Smooth muscle cell of the brain vasculature (primary cell): Measurements from ENCODE around the gene RCN2.
"Not testable (repeated sequence)": the region's sequence is repeated elsewhere in the genome, so short reads cannot be mapped to it uniquely, and the experiment has no call there.

Experiments
- DNase-seq: peaks from one replicate; pipeline ENCODE4 v3.0.0-alpha.2; 2012; ENCODE audit warnings: low read depth, low spot score

Gene RCN2

DNA sequence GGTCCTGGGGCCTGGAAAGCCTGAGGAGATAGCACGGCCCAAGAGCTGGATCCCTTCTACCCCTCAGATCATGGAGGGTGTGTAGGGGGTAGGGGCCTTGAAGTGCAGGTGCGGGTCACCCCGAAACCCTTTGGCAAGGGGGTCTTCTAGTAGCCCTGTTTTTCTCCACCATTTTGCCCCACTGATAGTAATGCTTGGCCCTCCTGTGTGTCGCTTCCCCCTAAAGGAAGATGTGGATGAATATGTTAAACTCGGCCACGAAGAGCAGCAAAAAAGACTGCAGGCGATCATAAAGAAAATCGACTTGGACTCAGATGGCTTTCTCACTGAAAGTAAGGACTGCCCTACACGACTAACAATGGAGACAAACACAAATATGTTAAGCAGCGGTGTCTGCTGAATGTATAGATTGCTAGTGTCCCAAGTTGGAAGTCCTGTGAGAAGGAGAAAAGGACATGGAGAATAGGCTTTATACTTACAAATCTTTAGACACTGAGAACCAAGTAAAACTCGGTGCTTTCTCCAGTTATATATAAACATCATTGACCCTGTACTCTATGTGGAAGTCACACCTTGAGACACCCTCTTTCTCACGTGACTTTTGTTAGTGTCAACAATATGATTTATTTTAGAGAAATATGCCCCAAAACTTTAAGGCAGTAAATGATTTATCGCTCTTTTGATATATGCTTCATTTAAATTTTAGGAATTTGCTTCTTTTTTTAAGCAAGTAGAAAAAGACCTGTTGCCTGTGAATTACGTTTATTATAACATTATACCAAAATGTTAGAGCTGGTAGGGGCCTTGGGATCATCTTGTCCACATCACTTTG, 802 bp downstream of the RCN2 start:
- DNase-seq = no peak

DNA sequence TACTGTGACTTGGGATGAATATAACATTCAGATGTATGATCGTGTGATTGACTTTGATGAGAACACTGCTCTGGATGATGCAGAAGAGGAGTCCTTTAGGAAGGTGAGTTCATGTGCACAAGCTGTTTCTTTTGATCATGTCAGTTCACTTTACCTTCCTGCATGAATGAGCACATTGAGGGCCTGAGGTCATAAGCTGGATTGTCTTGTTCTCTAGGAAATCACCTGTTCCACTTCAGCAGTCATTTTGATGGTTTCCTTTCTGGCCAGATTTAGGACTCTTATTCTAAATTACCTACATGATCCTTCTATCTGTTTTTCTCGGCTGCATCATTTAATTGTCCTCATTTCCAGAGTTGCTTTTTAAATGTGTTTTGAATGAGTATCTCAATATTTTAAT, 4.1 kb downstream of the RCN2 start:
- no peak for DNase-seq

DNA sequence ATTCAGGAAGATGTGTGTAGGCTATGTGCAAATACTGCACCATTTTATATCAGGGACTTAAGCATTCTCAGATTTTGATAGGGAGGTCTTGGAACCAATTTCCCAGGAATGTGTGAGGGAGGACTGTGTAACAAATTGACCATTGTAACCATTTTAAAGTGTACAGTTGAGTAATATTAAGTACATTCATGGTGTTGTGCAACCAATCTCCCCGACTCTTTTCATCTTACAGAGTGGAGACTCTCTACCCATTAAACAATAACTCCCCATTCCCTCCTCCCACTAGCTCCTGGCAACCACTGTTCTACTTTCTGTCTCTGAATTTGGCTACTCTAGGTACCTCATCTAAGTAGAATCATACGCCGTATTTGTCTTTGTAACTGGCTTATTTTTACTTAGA, 5.1 kb downstream of the RCN2 start:
- no peak for DNase-seq

DNA sequence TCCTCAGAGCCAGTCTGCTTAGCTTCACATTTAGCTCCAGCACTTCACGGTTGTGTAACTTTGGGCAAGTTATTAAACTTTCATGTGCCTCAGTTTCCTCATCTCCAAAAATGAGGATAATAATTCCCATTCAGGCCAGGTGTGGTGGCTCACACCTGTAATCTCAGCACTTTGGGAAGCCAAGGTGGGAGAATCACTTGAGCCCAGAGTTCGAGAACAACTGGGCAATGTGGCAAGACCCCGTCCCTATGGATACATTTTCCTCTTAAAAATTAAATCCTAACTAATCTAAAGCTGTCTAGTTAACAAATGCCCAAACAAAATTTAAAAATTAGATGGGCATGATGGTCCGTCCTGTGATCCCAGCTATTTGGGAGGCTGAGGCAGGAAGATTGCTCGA, 7.2 kb downstream of the RCN2 start:
- no peak for DNase-seq

DNA sequence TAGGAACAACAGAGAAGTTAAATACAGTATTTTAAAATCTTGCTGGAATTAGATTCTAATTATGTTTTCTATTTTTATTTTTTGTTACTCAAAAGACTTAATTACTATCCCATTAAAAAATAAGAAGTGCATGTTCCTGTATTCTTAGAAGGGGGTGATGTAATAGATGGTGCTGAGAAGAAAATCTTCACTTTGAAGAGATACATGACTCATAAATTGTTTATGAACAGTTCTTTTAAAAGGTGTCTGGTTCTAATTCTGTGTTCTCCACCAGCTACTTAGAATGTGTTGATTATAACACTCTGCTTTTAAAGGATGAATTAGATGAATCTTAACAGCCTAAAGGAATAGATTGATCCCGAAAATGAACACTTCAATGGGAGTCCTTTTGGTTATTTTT, 8.2 kb downstream of the RCN2 start:
- DNase-seq = no peak

DNA sequence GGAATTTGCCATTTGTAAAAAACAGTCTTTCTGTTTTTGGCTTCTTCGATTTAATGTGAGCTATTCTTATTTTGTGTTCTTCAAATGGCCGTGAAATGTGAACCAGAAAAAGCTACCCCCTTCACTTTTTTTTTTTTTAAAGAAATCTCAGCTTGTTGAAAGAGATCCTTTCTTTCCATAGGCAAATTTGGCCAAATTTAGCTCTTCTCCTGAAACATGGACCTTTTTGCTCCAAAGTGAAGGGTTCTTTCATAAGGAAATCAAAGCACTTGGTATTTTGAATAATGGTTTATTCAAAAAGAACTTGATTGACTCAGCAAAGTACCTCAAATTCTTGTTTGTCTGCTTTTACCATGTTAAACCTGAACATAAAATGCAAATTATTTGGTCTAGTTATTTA, 10.1 kb downstream of the RCN2 start:
- no peak for DNase-seq

DNA sequence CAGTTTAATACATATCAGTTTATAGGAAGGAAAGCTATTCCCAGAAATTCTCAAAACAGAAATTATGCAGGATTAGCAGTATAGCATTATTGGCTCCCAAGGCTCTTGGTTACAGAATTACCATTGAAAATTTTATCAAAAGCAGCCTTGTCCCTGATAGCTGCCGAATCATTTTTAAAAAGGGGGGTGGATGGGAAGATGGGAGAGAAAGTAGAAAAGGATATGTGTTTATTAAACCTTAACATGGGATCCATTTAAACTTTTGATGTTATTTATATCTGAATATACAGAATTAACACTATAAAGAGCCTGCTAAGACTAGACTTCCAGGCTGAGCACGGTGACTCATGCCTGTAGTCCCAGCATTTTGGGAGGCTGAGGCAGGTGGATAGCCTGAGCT, 10.8 kb downstream of the RCN2 start:
- DNase-seq = no peak

DNA sequence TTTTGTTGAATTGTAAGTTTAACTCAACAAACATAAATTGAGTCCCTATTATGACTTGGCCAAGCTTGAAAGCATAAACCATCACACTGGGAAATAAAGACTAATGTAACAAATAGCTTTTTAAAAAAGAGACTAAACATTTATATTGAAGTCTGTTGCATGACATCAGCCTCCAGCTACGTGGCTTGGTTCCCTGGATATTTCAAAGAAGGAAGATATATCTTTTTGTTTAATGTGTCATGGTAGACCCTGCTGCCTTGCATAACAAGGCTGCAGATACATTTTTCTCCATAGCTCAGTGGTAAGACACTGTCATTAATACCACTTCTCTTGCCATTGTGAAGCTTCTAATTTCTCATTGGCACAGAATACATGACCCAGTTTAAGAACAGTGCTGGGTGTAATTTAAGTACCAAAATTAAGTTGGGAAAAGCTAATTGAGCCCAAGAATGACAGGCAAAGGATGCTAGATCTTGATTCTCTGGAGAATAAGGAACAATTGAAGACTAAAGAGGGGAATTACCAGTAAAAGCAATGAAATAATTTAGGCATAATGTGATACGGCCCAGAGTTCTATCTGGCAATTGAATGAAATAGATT, 14.0 kb downstream of the RCN2 start:
- DNase-seq = no peak

DNA sequence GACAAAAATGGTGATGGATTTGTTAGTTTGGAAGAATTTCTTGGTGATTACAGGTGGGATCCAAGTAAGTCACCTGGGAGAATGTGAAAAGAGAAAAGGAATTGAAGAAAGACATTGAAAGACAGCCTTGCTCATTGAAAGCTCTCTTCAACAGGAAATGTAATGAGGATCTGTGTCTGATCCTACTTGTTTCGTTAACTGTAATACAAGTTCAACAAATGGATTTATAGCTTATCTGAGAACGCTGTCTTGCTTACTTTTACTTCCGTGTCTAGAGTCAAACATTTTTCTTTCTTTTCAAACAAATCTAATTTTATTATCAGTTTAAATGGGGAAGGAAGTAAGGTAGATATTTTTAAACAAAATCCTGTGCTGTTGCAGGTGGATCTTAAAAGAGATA, 15.9 kb downstream of the RCN2 start:
- DNase-seq = no peak

DNA sequence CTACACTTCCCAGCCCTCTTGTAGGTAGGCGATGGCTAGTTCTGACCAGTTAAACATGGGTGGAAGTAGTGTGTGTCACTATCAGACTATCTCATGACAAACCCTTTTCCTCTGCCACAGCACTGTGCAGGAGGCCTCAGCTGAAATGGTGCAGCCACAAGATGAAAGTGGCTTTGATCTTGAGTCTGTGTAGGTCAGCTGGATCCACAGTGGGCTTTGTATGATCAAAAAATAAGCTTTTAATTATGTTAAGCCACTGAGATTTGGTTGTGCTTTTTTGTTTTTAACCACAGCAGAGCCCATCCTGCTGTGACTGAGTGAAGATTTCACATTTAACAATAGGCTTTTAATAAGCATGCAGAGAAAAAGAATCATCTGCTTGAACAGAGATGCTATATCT, 19.7 kb downstream of the RCN2 start:
- DNase-seq = no peak

DNA sequence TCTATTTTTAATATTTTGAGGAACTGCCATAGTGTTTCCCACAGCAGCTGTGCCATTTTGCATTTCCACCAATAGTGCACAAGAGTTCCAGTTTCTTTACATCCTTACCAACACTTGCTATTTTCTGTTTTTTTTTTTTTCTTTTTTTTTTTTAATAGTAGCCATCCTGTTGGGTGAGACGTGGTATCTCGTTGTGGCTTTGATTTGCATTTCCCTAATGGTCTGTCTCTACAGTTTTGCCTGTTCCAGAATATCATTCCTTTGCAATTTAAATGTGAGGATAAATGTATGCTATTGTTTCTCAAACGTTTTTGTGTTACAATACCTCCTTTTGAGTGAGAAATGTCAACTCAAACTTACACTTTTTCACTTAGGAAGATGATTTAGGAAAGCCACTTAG, 22.4 kb downstream of the RCN2 start:
- DNase-seq = no peak

DNA sequence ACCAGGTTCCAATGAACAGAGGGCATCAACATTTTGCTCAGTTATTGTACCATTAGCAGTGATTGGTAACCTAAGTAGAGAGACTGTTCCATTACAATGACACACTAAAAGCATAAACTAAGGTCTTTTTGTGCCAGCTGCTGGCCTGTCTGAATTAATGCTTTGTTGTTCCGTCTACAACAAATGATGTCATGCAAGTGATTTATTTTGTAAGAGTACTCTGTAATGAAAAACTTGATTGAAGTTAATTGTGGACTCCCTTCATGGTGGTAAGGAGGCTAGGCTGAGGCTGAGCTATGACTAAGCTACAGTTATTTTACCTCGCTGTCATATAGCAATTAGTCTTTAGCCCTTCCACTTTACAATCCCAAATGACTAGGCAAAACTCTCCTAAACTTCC, 23.2 kb downstream of the RCN2 start:
- DNase-seq = no peak

DNA sequence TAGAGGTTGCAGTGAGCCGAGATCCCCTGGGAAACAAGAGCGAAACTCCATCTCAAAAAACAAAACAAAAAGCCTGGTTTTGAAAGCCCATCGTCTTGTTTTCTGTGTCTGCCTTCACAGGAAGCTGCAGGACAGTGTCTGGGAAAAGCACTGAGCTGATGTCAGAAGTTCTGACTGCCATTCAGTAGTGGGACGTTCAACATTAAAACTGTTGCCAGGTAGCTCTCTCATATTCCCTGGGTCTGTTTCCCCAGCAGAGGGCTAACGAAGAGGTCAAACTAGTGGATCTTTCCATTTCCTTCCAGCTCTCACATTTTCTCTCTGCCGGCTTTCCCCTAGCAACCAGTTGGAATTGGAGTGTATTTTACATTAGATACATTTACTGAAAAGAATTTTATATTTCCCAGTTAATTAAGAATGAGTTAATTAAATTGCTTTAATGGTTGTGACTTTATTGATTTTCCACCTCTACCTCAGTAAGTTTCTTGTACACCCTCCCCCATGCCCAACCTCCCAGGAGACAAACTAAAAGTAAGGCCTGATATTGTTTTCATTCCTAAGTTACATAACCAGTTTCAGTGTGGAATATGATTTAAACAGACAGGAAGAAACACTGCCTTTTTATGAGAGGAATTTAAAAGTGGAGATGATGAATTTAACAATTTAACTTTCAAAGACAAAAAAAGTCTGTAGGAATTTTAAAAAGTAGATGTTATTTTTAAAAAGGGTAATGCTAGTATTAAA, 29.9 kb downstream of the RCN2 start:
- no peak for DNase-seq

DNA sequence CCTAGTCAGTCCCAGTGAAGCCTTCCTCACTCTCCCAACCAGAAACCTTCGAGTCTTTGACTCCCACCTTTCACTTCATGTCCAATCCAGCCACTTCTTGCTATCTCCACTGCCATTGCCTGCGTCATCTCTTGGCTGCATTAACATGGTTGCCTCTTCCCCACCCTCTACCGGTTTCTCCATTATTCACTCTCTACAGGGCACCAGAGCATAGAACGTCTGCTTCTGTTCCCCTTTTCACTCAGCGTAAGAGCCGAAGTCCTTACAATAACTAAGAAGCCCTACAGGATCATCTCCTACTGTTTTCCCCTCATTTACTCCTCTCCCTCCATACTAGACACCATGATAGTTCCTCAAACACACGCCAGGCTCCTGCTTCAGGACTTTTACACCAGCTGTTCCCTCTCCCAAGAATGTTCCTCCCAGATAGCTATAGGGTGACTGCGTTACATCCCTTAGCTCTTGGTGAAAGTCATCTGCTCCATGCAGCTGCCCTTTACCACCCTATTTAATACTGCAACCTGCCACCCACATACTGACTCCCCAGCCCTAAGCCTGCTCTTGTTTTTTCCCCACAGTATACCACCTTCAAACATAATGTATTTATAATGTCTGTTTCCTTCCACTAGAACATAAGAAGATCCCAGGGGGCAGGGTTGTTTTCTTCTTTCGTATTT, 30.9 kb downstream of the RCN2 start:
- DNase-seq = no peak

DNA sequence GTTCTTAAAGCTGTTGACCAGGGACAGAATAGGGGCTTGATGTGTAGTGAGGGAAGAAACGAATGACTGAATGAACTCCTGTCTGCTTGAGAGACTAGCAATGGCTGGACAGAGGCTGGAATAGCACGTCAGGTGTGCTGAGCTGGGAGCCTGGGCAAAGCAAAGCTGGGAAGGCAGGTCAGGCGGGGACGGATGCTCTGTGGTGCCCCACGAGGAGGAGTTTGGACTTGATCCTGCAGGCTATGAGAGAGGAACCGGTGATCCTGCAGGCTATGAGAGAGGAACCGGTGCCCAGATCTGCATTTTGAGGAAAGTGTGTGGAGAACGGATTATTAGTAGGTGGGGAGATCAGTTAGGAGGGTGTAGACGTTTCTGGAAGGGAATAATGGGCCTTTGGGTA, 32.0 kb downstream of the RCN2 start:
- DNase-seq = no peak

DNA sequence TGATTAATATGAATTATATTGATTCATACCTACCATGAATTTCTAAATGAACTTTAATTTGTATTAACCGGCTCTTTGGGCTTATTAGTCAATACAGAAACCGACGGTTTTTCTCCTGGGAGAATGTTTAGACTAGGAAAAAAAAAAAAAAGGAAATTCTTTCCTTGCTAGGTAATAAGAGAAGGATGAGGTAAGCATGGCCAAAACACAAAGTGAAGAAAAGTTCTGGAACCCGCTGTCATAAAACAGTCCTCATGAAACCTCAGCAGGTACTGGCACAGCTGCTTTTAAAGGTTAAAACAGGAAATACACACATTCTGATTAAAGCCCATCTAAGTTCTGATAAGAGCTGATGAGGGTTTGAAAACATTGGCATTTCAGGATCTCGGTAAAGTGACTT, 32.6 kb downstream of the RCN2 start:
- DNase-seq = no peak

DNA sequence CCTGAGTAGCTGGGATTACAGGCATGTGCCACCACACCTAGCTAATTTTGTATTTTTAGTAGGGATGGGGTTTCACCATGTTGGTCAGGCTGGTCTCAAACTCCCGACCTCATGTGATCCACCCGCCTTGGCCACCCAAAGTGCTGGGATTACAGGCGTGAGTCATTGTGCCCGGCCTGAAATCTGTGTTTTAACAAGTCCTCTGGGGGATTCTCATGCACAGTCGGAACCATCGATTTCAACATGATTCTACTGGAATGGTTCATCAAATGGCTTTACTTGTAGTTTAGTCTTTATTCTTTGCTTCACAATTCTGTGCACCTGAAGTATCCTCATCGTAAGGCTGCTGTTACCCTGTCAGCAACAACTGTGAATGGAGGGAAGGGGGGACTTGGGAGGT, 34.5 kb downstream of the RCN2 start:
- DNase-seq = not testable (repeated sequence)

DNA sequence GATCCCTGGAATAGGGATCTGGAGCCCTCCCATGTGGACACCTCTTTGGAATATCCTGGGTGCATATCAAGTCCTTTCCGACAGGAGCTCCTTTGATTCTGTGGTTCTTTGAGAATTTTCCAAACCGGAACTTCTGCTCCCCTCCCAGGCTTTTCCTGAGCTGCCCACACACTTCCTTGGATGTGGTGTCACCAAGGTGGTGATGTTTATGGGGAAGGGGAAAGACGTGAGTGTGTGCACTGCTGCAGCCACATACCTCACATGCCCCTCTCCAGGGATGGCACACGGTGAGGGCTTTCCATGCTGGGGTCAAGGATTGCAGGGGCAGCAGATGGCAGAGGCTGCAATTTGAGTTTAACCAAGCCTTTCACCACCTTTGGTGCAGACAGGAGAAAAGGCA, 35.5 kb downstream of the RCN2 start:
- DNase-seq = no peak

DNA sequence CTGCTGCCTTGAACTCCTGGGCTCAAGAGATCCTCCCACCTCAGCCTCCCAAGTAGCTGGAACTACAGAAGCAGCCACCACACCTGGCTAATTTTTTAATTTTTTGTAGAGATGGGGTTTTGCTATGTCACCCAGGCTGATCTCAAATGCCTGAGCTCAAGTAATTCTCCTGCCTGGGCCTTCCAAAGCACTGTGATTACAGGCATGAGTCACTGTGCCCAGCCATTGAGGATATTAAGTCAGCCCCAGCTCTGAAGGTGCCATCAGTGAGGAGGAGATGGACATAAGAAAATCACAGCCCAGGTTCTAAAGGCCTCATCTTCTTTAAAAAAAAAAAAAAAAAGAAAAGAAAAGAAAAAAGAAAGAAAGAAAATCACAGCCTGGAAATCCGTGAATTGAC, 36.8 kb downstream of the RCN2 start:
- DNase-seq = no peak

DNA sequence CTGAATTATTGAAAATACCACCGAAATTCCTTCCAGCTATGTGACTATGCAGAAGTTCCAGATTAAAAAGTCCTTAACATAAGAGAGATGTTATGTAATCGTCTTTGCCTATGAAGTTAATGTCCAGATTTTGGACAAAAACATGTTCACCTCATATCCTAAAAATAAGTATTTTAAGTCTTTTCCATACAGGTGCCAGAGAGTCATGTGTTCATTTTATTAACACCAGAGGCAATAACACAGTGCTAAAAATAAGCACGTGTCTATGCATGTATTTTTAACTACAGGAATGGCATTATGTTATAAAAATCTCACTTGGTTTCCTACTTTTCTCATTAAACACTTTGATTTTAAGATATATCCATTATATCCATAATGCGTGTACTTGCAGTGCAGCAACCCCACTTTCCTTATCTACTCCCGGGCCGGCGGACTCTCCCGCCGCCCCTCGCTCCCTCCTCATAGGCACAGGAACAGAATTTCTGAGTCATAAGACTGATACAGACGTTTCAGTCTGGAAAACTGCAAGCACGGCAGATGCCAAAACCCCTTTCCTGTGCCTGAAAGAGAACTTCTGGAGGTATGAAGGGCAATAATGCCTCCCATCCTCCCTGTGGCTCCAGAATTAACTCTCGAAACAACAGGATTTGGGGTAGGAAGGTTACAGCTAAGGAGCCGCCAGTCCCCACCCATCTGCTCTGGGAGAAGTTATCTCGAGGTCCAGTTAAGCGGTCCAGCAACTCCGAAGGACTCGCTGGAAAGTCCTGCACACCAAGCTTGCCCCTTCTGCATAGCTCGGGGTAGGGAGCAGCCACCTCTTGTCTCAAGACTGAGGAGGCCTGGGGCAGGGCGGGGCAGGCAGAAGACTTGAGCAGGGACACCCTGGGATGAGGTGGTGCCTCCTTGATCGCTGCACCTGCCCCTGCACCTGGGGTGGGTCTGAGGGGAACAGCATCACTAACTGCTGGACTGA, 41.1 kb downstream of the RCN2 start:
- DNase-seq = no peak

DNA sequence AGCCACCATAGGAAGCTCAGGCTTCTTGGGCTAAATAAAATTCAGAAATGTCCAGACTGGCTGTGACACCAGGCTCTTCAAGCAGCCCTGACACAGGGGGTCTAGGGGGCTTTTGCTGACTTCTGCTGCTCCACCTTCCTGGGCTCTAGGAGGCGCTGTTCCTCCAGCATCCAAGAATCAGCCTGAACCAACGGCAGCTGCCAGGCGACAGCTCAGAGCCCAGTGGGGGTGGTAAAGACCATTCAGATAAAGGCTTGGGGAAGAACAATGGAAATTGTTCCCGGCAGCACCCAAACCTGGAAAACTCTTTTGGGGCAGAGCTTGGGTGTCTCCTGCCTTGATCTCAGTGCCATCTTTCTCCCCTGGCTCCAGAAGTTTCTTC, 41.8 kb downstream of the RCN2 start:
- no peak for DNase-seq
